Measurements from ENCODE around the gene NRXN2. TPM values are rescaled to one million over a fixed set of nuclear protein-coding genes. Genes with fewer than 3 reads are reported as not detected.

NRXN2 gene
- total RNA-seq, 1 donor from 2014 or later: 0.14 TPM

DNA sequence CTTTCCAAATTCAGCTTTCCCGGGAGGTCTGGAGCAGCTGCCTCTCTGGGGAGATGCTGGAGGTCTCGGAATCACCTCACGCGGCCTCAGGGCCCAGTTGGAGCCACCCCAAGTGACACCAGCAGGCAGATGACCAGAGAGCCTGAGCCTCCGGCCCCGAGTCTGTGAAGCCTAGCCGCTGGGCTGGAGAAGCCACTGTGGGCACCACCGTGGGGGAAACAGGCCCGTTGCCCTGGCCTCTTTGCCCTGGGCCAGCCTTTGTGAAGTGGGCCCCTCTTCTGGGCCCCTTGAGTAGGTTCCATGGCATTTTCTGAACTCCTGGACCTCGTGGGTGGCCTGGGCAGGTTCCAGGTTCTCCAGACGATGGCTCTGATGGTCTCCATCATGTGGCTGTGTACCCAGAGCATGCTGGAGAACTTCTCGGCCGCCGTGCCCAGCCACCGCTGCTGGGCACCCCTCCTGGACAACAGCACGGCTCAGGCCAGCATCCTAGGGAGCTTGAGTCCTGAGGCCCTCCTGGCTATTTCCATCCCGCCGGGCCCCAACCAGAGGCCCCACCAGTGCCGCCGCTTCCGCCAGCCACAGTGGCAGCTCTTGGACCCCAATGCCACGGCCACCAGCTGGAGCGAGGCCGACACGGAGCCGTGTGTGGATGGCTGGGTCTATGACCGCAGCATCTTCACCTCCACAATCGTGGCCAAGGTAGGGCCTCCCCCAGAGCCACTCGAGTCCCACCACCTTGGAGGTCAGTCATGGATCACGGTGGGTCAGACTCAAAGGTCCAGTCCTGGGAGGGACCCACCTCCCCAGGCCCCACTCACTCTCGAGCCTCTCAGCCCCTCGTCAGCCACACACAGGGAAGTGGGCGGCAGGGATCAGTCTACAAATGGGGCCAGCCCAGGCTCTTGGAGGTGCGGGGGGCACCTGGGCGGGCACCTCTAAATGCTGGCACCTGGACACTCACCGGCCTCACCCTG lies 131.5 kb downstream of the NRXN2 start:
- H3K4me2 ChIP-seq (ENCODE audit: low read length): no peak overlapping the region
- no peak overlapping the region for H3K4me3 Mint-ChIP-seq (ENCODE audit: unreplicated experiment)
- DNase-seq (ENCODE audit: low read depth) (no peak), FAIRE-seq (no peak)
- H3K79me2 ChIP-seq (ENCODE audit: insufficient read depth, low read length): no peaks in the 10 kb centered on the region
- H3K27me3 ChIP-seq (ENCODE audit: insufficient read depth, low read length): no peaks in the 10 kb centered on the region
- no peaks in the 10 kb centered on the region for H3K4me1 Mint-ChIP-seq (ENCODE audit: low read depth, unreplicated experiment)
- H3K9ac ChIP-seq (ENCODE audit: low read length): no peak overlapping the region
- H3K9me3 Mint-ChIP-seq (ENCODE audit: unreplicated experiment): peaks cover 16% of the 10 kb centered on the region
- H2AFZ ChIP-seq (ENCODE audit: low read depth, low read length): no peak overlapping the region
- no peaks in the 10 kb centered on the region for H3K4me1 ChIP-seq (ENCODE audit: insufficient read depth, low read length)
- no peak for TF ChIP-seq EZH2 (IDR thresholded peaks at IDR 0.05; ENCODE audit: insufficient read depth, low read length)
- H4K20me1 ChIP-seq (ENCODE audit: insufficient read depth, low read length): no peaks in the 10 kb centered on the region
- no peaks in the 10 kb centered on the region for H3K36me3 ChIP-seq (ENCODE audit: insufficient read depth, low read length)
- H3K27ac Mint-ChIP-seq (ENCODE audit: unreplicated experiment): no peak overlapping the region
- peaks cover 26% of the 10 kb centered on the region for H3K27me3 Mint-ChIP-seq (ENCODE audit: low read depth, unreplicated experiment)
- peaks cover 2% of the 10 kb centered on the region for H3K9me3 ChIP-seq (ENCODE audit: insufficient read depth, low read depth, low read length)
- no peak overlapping the region for H3K4me3 ChIP-seq (ENCODE audit: insufficient read depth, low read depth, low read length)
- H3K27ac ChIP-seq (ENCODE audit: low read depth, low read length): no peak overlapping the region
- H3K36me3 Mint-ChIP-seq (ENCODE audit: low read depth, unreplicated experiment): peaks cover 2% of the 10 kb centered on the region

DNA sequence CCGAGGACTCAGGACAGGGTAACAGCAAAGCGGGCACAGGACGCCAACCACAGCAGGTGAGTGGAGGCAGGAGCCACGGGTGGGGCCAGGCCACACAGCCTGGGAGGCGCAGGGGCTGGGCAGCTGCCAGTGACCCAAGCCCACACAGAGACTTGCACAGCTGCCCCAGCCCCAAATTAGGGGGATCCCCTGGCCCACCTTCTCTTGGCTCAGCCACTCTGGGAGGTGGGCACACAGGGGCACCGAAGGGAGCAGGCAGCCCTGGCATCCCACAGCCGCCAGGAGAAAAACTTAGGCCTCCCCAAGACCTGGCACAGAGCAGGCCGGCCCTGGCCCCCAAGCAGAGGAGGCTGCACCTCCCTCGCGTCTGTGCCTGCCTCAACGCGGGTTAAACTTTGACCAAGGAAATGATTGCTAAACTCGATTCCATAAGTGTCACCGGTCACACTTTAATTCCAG lies 132.2 kb downstream of the NRXN2 start, which contains the start of gene SLC22A12:
SLC22A12 (plus strand) TSS at position 458 of the 459 bp plus-strand sequence. CDS start 337 bp downstream, outside the sequence.
- Histone ChIP-seq H3K4me1 (ENCODE audit: insufficient read depth, low read length) (no peaks in the 10 kb centered on the region), H3K9me3 (ENCODE audit: insufficient read depth, low read depth, low read length) (peaks cover 2% of the 10 kb centered on the region), H3K27me3 (ENCODE audit: insufficient read depth, low read length) (peaks cover 2% of the 10 kb centered on the region), H3K27ac (ENCODE audit: low read depth, low read length) (no peak within 1 kb of the TSS), H3K79me2 (ENCODE audit: insufficient read depth, low read length) (no peaks in the 10 kb centered on the region), H3K36me3 (ENCODE audit: insufficient read depth, low read length) (no peaks in the 10 kb centered on the region), H3K4me2 (ENCODE audit: low read length) (no peak within 1 kb of the TSS), H3K9ac (ENCODE audit: low read length) (no peak within 1 kb of the TSS), H4K20me1 (ENCODE audit: insufficient read depth, low read length) (no peaks in the 10 kb centered on the region), H3K4me3 (ENCODE audit: insufficient read depth, low read depth, low read length) (no peak within 1 kb of the TSS), H2AFZ (ENCODE audit: low read depth, low read length) (no peak within 1 kb of the TSS)
- FAIRE-seq (no peak), DNase-seq (ENCODE audit: low read depth) (no peak)
- Mint-ChIP-seq H3K9me3 (ENCODE audit: unreplicated experiment) (peaks cover 16% of the 10 kb centered on the region), H3K4me1 (ENCODE audit: low read depth, unreplicated experiment) (no peaks in the 10 kb centered on the region), H3K27me3 (ENCODE audit: low read depth, unreplicated experiment) (peaks cover 33% of the 10 kb centered on the region), H3K36me3 (ENCODE audit: low read depth, unreplicated experiment) (peaks cover 2% of the 10 kb centered on the region), H3K27ac (ENCODE audit: unreplicated experiment) (no peak within 1 kb of the TSS), H3K4me3 (ENCODE audit: unreplicated experiment) (no peak within 1 kb of the TSS)
- TF ChIP-seq, protein P1, sequence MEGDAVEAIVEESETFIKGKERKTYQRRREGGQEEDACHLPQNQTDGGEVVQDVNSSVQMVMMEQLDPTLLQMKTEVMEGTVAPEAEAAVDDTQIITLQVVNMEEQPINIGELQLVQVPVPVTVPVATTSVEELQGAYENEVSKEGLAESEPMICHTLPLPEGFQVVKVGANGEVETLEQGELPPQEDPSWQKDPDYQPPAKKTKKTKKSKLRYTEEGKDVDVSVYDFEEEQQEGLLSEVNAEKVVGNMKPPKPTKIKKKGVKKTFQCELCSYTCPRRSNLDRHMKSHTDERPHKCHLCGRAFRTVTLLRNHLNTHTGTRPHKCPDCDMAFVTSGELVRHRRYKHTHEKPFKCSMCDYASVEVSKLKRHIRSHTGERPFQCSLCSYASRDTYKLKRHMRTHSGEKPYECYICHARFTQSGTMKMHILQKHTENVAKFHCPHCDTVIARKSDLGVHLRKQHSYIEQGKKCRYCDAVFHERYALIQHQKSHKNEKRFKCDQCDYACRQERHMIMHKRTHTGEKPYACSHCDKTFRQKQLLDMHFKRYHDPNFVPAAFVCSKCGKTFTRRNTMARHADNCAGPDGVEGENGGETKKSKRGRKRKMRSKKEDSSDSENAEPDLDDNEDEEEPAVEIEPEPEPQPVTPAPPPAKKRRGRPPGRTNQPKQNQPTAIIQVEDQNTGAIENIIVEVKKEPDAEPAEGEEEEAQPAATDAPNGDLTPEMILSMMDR (IDR thresholded peaks at IDR 0.05; ENCODE audit: insufficient read depth, low read depth, low read length): no peak
- no peak for TF ChIP-seq EZH2 (IDR thresholded peaks at IDR 0.05; ENCODE audit: insufficient read depth, low read length)

DNA sequence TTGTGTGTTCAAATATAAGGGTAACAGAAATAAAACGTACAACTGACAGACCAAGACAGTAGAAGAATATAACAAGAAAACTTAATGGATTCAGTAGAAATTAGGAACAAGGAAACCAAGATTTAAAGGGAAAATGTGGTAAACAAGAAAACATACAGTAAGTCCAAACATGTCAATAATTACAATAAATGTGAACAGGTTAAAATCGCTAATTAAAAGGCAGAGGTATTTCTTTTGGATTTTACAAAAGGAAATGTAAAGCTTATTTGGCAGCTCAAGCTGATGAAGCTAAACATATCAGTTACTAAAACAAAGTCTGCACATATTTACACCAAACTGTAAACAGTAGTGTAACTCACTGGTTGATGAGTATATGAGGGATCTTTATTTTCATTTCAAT lies 134.3 kb downstream of the NRXN2 start:
- Mint-ChIP-seq H3K36me3 (ENCODE audit: low read depth, unreplicated experiment) (peaks cover 2% of the 10 kb centered on the region), H3K9me3 (ENCODE audit: unreplicated experiment) (peaks cover 13% of the 10 kb centered on the region), H3K4me1 (ENCODE audit: low read depth, unreplicated experiment) (no peaks in the 10 kb centered on the region), H3K4me3 (ENCODE audit: unreplicated experiment) (no peak overlapping the region), H3K27me3 (ENCODE audit: low read depth, unreplicated experiment) (peaks cover 49% of the 10 kb centered on the region), H3K27ac (ENCODE audit: unreplicated experiment) (no peak overlapping the region)
- no peaks in the 10 kb centered on the region for H3K36me3 ChIP-seq (ENCODE audit: insufficient read depth, low read length)
- no peaks in the 10 kb centered on the region for H3K79me2 ChIP-seq (ENCODE audit: insufficient read depth, low read length)
- no peak for FAIRE-seq
- H4K20me1 ChIP-seq (ENCODE audit: insufficient read depth, low read length): no peaks in the 10 kb centered on the region
- no peak for DNase-seq (ENCODE audit: low read depth)
- H3K4me3 ChIP-seq (ENCODE audit: insufficient read depth, low read depth, low read length): no peak overlapping the region
- no peaks in the 10 kb centered on the region for H3K4me1 ChIP-seq (ENCODE audit: insufficient read depth, low read length)
- H3K27ac ChIP-seq (ENCODE audit: low read depth, low read length): no peak overlapping the region
- TF ChIP-seq, protein P1 (IDR thresholded peaks at IDR 0.05; ENCODE audit: insufficient read depth, low read depth, low read length): no peak
- TF ChIP-seq EZH2 (IDR thresholded peaks at IDR 0.05; ENCODE audit: insufficient read depth, low read length): no peak
- no peak overlapping the region for H3K4me2 ChIP-seq (ENCODE audit: low read length)
- H3K27me3 ChIP-seq (ENCODE audit: insufficient read depth, low read length): peaks cover 2% of the 10 kb centered on the region
- no peak overlapping the region for H2AFZ ChIP-seq (ENCODE audit: low read depth, low read length)
- H3K9ac ChIP-seq (ENCODE audit: low read length): no peak overlapping the region
- peaks cover 2% of the 10 kb centered on the region for H3K9me3 ChIP-seq (ENCODE audit: insufficient read depth, low read depth, low read length)

Data from astrocyte (in vitro differentiated cells and primary cell).